ENCODE measurements around the gene TENT5D. TPM values are rescaled to one million over a fixed set of nuclear protein-coding genes. Genes with fewer than 3 reads are reported as not detected.

TENT5D gene
- total and polyA plus RNA-seq, 9 of the 15 experiments (the other 6 are each of a cell fraction or from before 2014, with no cell fraction given), result 0.08 to 0.41 (median 0.15) TPM; not detected in 1

DNA sequence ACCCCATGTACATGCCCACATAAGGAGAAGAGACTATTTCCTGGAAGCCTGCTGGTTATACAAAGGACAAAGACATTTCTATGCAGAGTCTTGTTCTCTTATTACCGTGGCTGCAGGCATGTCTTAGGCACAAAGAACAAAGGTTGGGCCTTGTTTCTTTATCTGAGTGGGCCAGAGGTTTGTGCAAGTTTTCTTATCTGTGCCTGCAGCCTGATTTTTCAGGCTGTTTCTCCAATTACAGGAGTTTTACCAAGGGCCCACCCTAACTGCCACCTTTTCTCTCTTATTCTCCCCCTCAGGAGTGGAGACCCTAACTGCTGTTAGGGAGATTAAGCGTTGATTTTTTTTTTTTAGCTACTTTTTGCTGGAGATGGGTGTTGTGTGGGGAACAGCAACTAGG lies 3.5 kb downstream of the TENT5D start:
- no peaks in the 10 kb centered on the region for H3K9me1 ChIP-seq (ENCODE audit: control insufficient read depth, insufficient read depth, low read length)
- no TSS peak for BruUV-seq (replicated peaks)
- H3K27me3 ChIP-seq (ENCODE audit: control insufficient read depth in 2 of 2, insufficient read depth in 2 of 2, low read length in 2 of 2), result no peaks in the 10 kb centered on the region
- ATAC-seq, result peak; percentile 87
- no peak overlapping the region for H3K4me3 ChIP-seq
- in situ Hi-C loops (cut with MboI) (no loop called here), intact Hi-C loops (cut with micrococcal nuclease) (loop anchor here (1.0 to 10.0 kb wide), 3 partner anchors 89 to 136 kb away; no protein-coding TSS in a partner anchor)
- H3K79me2 ChIP-seq (ENCODE audit: control insufficient read depth, insufficient read depth, low read length), result no peaks in the 10 kb centered on the region
- peak overlapping the region; percentile 12; the same call in 1 of the 2 replicates for H3K4me2 ChIP-seq (ENCODE audit: insufficient read depth, low read length)
- peak; percentile 77 for FAIRE-seq
- peak overlapping the region; percentile 62 for H2AFZ ChIP-seq (ENCODE audit: low read depth, low read length)
- peak overlapping the region; percentile 79 for H3K27ac ChIP-seq (ENCODE audit: extremely low read depth, low read depth, low read length)
- no peaks in the 10 kb centered on the region for H4K20me1 ChIP-seq (replicated peaks; ENCODE audit: control insufficient read depth, insufficient read depth, low read length)
- H3K9ac ChIP-seq (ENCODE audit: insufficient read depth in 1 of 2, low read depth in 2 of 2, low read length in 2 of 2), result peak overlapping the region in 1 of 2 experiments; percentile 31; a peak in 2 of 4 replicates
- POLR2A ChIA-PET, result interaction anchor here (1.2 kb wide), 1 partner anchor 32 kb away, joined by 4 read pairs; no protein-coding TSS in a partner anchor
- H3K4me1 ChIP-seq (replicated peaks in 1 of 2; ENCODE audit: control insufficient read depth in 2 of 2, insufficient read depth in 2 of 2, low read length in 2 of 2), result peaks cover 0 to 12% of the 10 kb centered on the region in 2 experiments; a peak in 4 of 5 replicates
- WGBS (ENCODE audit: insufficient coverage, low coverage, missing lambda C conversion rate), result 0% methylated on average over 2 of the region's 2 CpGs
- no peaks in the 10 kb centered on the region for H3K36me3 ChIP-seq (ENCODE audit: control insufficient read depth, insufficient read depth, low read length)
- DNase-seq (ENCODE audit: extremely low read depth in 1 of 4, low spot score in 3 of 4), result peak; percentile 28 to 80 (median 40)
- no peaks in the 10 kb centered on the region; the same call in 1 of the 2 replicates for H3K9me3 ChIP-seq (replicated peaks; ENCODE audit: control insufficient read depth, insufficient read depth, low read depth, low read length)
- CTCF ChIA-PET (ENCODE audit: low intra/inter-chr PET ratio), result no interaction called here
- TF ChIP-seq PML (IDR thresholded peaks at IDR 0.05; ENCODE audit: low read length), result peak; percentile 77
- peak; percentile 94 for TF ChIP-seq ZBTB7A (IDR thresholded peaks at IDR 0.05; ENCODE audit: borderline replicate concordance, control insufficient read depth, low read depth, low read length)
- TF ChIP-seq CTBP1 (IDR thresholded peaks at IDR 0.05; ENCODE audit: borderline replicate concordance), result no peak
- TF ChIP-seq, protein P1, sequence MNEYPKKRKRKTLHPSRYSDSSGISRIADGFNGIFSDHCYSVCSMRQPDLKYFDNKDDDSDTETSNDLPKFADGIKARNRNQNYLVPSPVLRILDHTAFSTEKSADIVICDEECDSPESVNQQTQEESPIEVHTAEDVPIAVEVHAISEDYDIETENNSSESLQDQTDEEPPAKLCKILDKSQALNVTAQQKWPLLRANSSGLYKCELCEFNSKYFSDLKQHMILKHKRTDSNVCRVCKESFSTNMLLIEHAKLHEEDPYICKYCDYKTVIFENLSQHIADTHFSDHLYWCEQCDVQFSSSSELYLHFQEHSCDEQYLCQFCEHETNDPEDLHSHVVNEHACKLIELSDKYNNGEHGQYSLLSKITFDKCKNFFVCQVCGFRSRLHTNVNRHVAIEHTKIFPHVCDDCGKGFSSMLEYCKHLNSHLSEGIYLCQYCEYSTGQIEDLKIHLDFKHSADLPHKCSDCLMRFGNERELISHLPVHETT (CRISPR knock-in tag; conservative IDR thresholded peaks at IDR 0.05 in 1 of 2, IDR thresholded peaks at IDR 0.05 in 1 of 2), result peak in 1 of 2 experiments; percentile 37; a peak in 1 of 4 replicates
- no peak for TF ChIP-seq GABPB1 (CRISPR knock-in tag; IDR thresholded peaks at IDR 0.05)
- TF ChIP-seq ZNF3 (CRISPR knock-in tag; IDR thresholded peaks at IDR 0.05), result no peak
- peak; percentile 95 for TF ChIP-seq TAL1 (IDR thresholded peaks at IDR 0.05)
- TF ChIP-seq, protein P2, sequence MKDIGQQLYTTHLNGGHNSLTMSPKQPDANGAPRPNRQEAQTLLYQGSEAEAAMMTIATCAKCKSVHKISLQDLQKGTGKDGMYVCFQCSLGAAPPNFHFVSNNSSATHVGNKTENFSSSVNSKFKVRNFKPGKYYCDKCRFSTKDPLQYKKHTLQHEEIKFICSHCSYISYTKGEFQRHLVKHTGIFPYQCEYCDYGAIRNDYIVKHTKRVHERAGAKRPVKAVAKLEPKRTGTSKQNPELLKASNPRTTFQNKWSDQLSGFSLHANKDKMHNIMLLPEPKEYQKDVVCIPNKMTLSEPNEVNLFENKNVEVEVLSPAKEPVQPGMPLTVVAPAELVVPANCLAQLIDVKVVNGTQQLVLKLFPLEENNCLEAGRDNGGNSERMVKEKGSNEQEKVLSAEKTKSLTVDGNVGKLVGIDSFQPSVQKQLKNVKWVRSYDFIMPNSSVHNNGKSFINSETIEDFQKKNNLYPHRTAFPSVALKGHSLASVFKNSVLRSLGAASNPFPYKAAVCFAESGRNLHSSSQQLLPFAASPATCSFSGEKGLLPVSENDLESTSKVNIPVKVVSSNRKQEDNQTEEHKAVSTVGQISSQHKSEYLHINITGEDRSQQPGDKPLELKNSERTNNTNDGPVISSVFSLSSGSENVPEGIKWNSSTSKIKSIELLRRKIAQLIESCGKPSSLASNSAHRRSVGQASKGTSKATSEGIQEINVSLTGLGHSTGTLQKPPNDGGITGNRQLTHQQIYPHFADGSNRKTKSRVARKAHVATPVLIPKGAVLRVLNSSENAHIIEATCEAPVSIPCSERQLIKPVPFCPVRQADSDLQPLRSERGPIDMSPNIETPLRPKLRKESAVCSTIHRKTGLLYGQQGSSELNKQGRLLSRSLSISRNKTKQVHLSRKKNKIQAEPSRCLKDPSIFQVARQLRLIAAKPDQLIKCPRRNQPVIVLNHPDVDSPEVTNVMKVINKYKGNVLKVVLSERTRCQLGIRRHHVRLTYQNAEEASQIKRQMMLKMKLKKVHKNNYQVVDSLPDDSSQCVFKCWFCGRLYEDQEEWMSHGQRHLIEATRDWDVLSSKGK (CRISPR knock-in tag; IDR thresholded peaks at IDR 0.05), result no peak
- peak; percentile 89 for TF ChIP-seq SMARCA4 (IDR thresholded peaks at IDR 0.05)
- TF ChIP-seq, protein P3, sequence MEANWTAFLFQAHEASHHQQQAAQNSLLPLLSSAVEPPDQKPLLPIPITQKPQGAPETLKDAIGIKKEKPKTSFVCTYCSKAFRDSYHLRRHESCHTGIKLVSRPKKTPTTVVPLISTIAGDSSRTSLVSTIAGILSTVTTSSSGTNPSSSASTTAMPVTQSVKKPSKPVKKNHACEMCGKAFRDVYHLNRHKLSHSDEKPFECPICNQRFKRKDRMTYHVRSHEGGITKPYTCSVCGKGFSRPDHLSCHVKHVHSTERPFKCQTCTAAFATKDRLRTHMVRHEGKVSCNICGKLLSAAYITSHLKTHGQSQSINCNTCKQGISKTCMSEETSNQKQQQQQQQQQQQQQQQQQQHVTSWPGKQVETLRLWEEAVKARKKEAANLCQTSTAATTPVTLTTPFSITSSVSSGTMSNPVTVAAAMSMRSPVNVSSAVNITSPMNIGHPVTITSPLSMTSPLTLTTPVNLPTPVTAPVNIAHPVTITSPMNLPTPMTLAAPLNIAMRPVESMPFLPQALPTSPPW (CRISPR knock-in tag; IDR thresholded peaks at IDR 0.05), result 0 out of 2 replicates have a peak, but pooled peaks have one; percentile 26
- 0 out of 2 replicates have a peak, but pooled peaks have one; percentile 37 for TF ChIP-seq GATAD2B (IDR thresholded peaks at IDR 0.05; ENCODE audit: borderline replicate concordance)
- peak; percentile 89 for TF ChIP-seq MTA2 (IDR thresholded peaks at IDR 0.05; ENCODE audit: low read depth)
- TF ChIP-seq SOX6 (IDR thresholded peaks at IDR 0.05), result peak; percentile 95
- peak; percentile 91 for TF ChIP-seq DPF2 (IDR thresholded peaks at IDR 0.05)
- TF ChIP-seq BCOR (IDR thresholded peaks at IDR 0.05), result peak; percentile 38; the same call in 1 of the 2 replicates
- TF ChIP-seq, protein P4, sequence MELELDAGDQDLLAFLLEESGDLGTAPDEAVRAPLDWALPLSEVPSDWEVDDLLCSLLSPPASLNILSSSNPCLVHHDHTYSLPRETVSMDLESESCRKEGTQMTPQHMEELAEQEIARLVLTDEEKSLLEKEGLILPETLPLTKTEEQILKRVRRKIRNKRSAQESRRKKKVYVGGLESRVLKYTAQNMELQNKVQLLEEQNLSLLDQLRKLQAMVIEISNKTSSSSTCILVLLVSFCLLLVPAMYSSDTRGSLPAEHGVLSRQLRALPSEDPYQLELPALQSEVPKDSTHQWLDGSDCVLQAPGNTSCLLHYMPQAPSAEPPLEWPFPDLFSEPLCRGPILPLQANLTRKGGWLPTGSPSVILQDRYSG (tag; conservative IDR thresholded peaks at IDR 0.05; ENCODE audit: low read depth), result no peak

Data from K562 (cell line).